Measurements from ENCODE around the gene SENP5.

DNA sequence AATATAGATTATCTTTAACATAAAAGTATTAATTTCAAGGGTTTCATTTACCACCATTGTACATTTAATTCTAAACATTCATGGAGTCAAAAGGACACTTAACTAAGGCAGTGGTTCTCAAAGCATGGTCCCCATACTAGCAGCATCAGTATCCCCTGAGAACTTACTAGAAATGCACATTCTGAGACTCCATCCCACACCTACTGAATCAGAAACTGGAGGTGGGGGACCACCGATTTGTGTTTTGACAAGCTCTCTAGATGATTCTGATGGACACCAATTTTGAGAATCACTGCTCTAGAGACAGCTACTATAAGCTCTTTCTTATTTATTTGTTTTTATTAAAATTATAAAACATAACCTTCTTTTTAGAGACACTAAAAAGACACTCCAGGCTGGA, 34.0 kb downstream of the SENP5 start:
- no peak for TF ChIP-seq SIN3A (IDR thresholded peaks at IDR 0.05; ENCODE audit: borderline replicate concordance, insufficient read depth, low read length)
- TF ChIP-seq, protein P1, sequence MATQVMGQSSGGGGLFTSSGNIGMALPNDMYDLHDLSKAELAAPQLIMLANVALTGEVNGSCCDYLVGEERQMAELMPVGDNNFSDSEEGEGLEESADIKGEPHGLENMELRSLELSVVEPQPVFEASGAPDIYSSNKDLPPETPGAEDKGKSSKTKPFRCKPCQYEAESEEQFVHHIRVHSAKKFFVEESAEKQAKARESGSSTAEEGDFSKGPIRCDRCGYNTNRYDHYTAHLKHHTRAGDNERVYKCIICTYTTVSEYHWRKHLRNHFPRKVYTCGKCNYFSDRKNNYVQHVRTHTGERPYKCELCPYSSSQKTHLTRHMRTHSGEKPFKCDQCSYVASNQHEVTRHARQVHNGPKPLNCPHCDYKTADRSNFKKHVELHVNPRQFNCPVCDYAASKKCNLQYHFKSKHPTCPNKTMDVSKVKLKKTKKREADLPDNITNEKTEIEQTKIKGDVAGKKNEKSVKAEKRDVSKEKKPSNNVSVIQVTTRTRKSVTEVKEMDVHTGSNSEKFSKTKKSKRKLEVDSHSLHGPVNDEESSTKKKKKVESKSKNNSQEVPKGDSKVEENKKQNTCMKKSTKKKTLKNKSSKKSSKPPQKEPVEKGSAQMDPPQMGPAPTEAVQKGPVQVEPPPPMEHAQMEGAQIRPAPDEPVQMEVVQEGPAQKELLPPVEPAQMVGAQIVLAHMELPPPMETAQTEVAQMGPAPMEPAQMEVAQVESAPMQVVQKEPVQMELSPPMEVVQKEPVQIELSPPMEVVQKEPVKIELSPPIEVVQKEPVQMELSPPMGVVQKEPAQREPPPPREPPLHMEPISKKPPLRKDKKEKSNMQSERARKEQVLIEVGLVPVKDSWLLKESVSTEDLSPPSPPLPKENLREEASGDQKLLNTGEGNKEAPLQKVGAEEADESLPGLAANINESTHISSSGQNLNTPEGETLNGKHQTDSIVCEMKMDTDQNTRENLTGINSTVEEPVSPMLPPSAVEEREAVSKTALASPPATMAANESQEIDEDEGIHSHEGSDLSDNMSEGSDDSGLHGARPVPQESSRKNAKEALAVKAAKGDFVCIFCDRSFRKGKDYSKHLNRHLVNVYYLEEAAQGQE (IDR thresholded peaks at IDR 0.05; ENCODE audit: insufficient read depth in 1 of 2, low read depth in 2 of 2, low read length in 2 of 2) = no peak
- TF ChIP-seq POLR2AphosphoS5 (IDR thresholded peaks at IDR 0.05; ENCODE audit: low read depth, low read length) = no peak
- no peak for TF ChIP-seq FOXP2 (optimal IDR thresholded peaks at IDR 0.05; ENCODE audit: borderline replicate concordance, extremely low read depth, extremely low read length, insufficient read depth)
